Endothelial cell of umbilical vein (primary cell): ENCODE data around the gene IFNA4. TPM values are rescaled to one million over a fixed set of nuclear protein-coding genes. Genes with fewer than 3 reads are reported as not detected.
"Not testable (repeated sequence)": the region's sequence is repeated elsewhere in the genome, so short reads cannot be mapped to it uniquely, and the experiment has no call there.

Experiments used
- BruUV-seq: library from RNA; stranded (reverse); fragments of 400-500 nt; replicated peaks from 2 replicates; lab custom pipeline; 2021; lab: Mats Ljungman, UMichigan
- CTCF ChIA-PET: fragments of 300-600, 350-600 bp; sonication (Branson Sonifier 250); formaldehyde crosslinking; loops from one replicate; lab custom pipeline; 2021; ENCODE audit warnings: antibody characterized with exemption, inconsistent platforms; lab: Charles Lee
- POLR2A ChIA-PET: fragments of 300-600, 350-600 bp; sonication (Branson Sonifier 250); formaldehyde crosslinking; loops from one replicate; lab custom pipeline; 2021; ENCODE audit warnings: antibody characterized with exemption, inconsistent platforms; lab: Charles Lee
- DNase-seq: peaks from one replicate; pipeline ENCODE4 v3.0.0-alpha.2; 2011; ENCODE audit warnings: low read depth, low spot score
- FAIRE-seq: peaks from 2 replicates; lab custom pipeline; 2011; peaks lifted over from hg19 to GRCh38; lab: Jason Lieb, UNC
- H2AFZ ChIP-seq: 2 replicates; pipeline ENCODE4 v1.6.0; 2012; ENCODE audit warnings: low read depth, low read length, control low read depth, inconsistent platforms
- H3K27ac ChIP-seq: 2 replicates; pipeline ENCODE4 v1.5.1; 2011; ENCODE audit warnings: low read depth, mild to moderate bottlenecking, control low read depth, low read length, moderate library complexity; ENCODE audit not compliant: insufficient read depth
- H3K27me3 ChIP-seq, 2 experiments: 2 replicates each; pipeline versions ENCODE4 v1.6.0 to v1.6.1; 2011; ENCODE audit warnings: low read length in 2 of 2, mixed read lengths in 1 of 2; ENCODE audit not compliant: control insufficient read depth in 2 of 2, insufficient read depth in 2 of 2
- H3K36me3 ChIP-seq, 2 experiments: 2 replicates in 1 of 2; 3 replicates in 1 of 2; pipeline ENCODE4 v1.5.1; 2011; ENCODE audit warnings: low read length in 2 of 2, mild to moderate bottlenecking in 1 of 2, moderate library complexity in 1 of 2; ENCODE audit not compliant: control insufficient read depth in 2 of 2, insufficient read depth in 2 of 2; ENCODE audit errors: extremely low read depth in 1 of 2
- H3K4me1 ChIP-seq: 3 replicates; pipeline ENCODE4 v1.5.1; 2011; ENCODE audit warnings: mild to moderate bottlenecking, low read length; ENCODE audit not compliant: control insufficient read depth, insufficient read depth; ENCODE audit errors: extremely low read depth
- H3K4me2 ChIP-seq: 2 replicates; pipeline ENCODE4 v1.6.1; 2011; ENCODE audit warnings: low read length, control low read depth, mixed read lengths; ENCODE audit not compliant: insufficient read depth
- H3K4me3 ChIP-seq, 3 experiments: fragments of 200-600 bp in 1 of 3; sonication (generic), shearing (Covaris generic) in 1 of 3; replicated peaks in 1 of 3; 2 replicates each; pipeline ENCODE4 v1.5.1; 2011 to 2016; ENCODE audit warnings: control low read depth in 3 of 3, low read length in 3 of 3, mild to moderate bottlenecking in 2 of 3, inconsistent platforms in 1 of 3, low read depth in 1 of 3, moderate library complexity in 1 of 3; ENCODE audit not compliant: insufficient read depth in 1 of 3
- H3K79me2 ChIP-seq: 2 replicates; pipeline ENCODE4 v1.6.0; 2012; ENCODE audit warnings: low read length, inconsistent platforms; ENCODE audit not compliant: control insufficient read depth, insufficient read depth
- H3K9ac ChIP-seq: replicated peaks from 2 replicates; pipeline ENCODE3; 2011; ENCODE audit warnings: low read length, control low read depth; ENCODE audit not compliant: insufficient read depth; ENCODE audit errors: extremely low read depth
- H3K9me1 ChIP-seq: replicated peaks from 3 replicates; pipeline ENCODE4 v1.6.0; 2011; ENCODE audit warnings: mild to moderate bottlenecking, low read length; ENCODE audit not compliant: control insufficient read depth, insufficient read depth; ENCODE audit errors: extremely low read depth
- H3K9me3 ChIP-seq: replicated peaks from 2 replicates; pipeline ENCODE4 v1.5.1; 2012; ENCODE audit warnings: low read length, inconsistent platforms; ENCODE audit not compliant: control insufficient read depth, insufficient read depth
- H4K20me1 ChIP-seq: replicated peaks from 2 replicates; pipeline ENCODE3; 2011; ENCODE audit warnings: mild to moderate bottlenecking, low read length; ENCODE audit not compliant: control insufficient read depth, insufficient read depth; ENCODE audit errors: extremely low read depth
- CTCF ChIP-seq, 2 donors: IDR thresholded peaks; 1 replicate in 1 of 2; 2 replicates in 1 of 2; pipeline ENCODE4 v1.5.1; 2011; ENCODE audit warnings: low read length in 2 of 2, mild to moderate bottlenecking in 2 of 2, moderate library complexity in 2 of 2, control low read depth in 1 of 2, inconsistent platforms in 1 of 2, low read depth in 1 of 2; ENCODE audit not compliant: insufficient read depth in 1 of 2; ENCODE audit errors: extremely low read depth in 1 of 2
- EZH2 ChIP-seq: IDR thresholded peaks from 2 replicates; pipeline ENCODE4 v1.6.1; 2012; ENCODE audit warnings: borderline replicate concordance, low read depth, mild to moderate bottlenecking, moderate library complexity, low read length, inconsistent platforms; ENCODE audit not compliant: severe bottlenecking
- FOS ChIP-seq: IDR thresholded peaks from 2 replicates; pipeline ENCODE4 v1.6.1; 2011; ENCODE audit warnings: mild to moderate bottlenecking, low read length, moderate library complexity, borderline replicate concordance; ENCODE audit not compliant: insufficient read depth
- GATA2 ChIP-seq: IDR thresholded peaks from 2 replicates; pipeline ENCODE4 v1.7.0; 2011; ENCODE audit warnings: low read depth, mild to moderate bottlenecking, moderate library complexity, mixed read lengths, low read length; ENCODE audit not compliant: insufficient read length, insufficient read depth
- JUN ChIP-seq: IDR thresholded peaks from 2 replicates; pipeline ENCODE4 v1.6.1; 2011; ENCODE audit warnings: borderline replicate concordance, low read depth; ENCODE audit not compliant: insufficient read length, insufficient read depth
- MYC ChIP-seq: IDR thresholded peaks from one replicate; pipeline ENCODE4 v1.6.1; 2011; ENCODE audit warnings: mild to moderate bottlenecking, low read depth, low read length
- POLR2A ChIP-seq: IDR thresholded peaks from 2 replicates; pipeline ENCODE4 v1.6.1; 2012; ENCODE audit warnings: low read depth, mild to moderate bottlenecking, control low read depth, low read length
- POLR2AphosphoS5 ChIP-seq: IDR thresholded peaks from 2 replicates; pipeline ENCODE4 v1.6.1; 2012; ENCODE audit warnings: low read depth, mild to moderate bottlenecking, control low read depth, low read length, moderate library complexity; ENCODE audit not compliant: insufficient read depth
- dilution Hi-C: fragments of 300-500 bp; cut with MboI; formaldehyde crosslinking; loops from one replicate; pipeline ENCODE4 v1.15.0; 2019; ENCODE audit warnings: low sequenced_read_pairs; ENCODE audit not compliant: extremely low pct_ligation_motif_present
- intact Hi-C: fragments of 100-400 bp; cut with micrococcal nuclease; formaldehyde crosslinking; loops from one replicate; pipeline ENCODE4 v1.10.0; 2022
- polyA plus RNA-seq, 4 experiments: library from polyadenylated mRNA; depleted of rRNA in 3 of 4; stranded (reverse) in 3 of 4; unstranded in 1 of 4; fragments of >200 nt; gene quantifications; 2 replicates each; pipeline versions ENCODE4 v1.2.1 to v1.2.3, GENCODE V29; 2011 to 2012; ENCODE audit warnings: missing spikeins in 1 of 4
- total RNA-seq: library from RNA; stranded (reverse); gene quantifications from 2 replicates; pipeline ENCODE4 v1.2.3, GENCODE V29; 2021
- TF ChIP-seq, protein P1 (sequence below): IDR thresholded peaks from 2 replicates; pipeline ENCODE4 v1.6.1; 2011; ENCODE audit not compliant: insufficient read depth, insufficient read length

Gene IFNA4
- total and polyA plus RNA-seq, 2 donors (not counting 3 experiments of a cell fraction or from before 2014, with no cell fraction given), result not detected

DNA sequence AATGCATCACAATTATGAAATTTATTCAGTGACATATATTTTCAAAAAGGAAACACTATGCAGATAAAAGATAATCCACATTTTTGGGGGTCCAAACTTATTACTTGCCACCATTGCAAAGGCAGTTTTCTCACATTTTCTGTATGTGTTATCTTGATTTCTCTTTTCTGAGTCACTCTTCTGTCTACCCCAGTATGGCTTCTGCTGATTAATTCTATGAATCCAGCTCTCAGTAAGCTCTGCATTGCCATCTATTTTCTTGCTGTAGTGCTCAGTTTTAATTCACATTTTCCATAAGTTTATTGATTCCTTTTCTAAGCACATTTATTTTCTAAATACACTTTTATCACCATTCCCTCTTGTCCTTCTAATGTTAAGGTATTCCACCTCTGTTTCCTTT, 17.8 kb upstream of the IFNA4 start:
- Histone ChIP-seq H4K20me1 (no peaks in the 10 kb centered on the region), H3K4me1 (no peaks in the 10 kb centered on the region), H3K9me3 (no peaks in the 10 kb centered on the region), H3K4me3 (no peak overlapping the region), H3K4me2 (no peak overlapping the region), H3K36me3 (no peaks in the 10 kb centered on the region), H2AFZ (no peak overlapping the region), H3K27ac (no peak overlapping the region), H3K79me2 (no peaks in the 10 kb centered on the region), H3K9me1 (no peaks in the 10 kb centered on the region), H3K27me3 (peaks cover 2 to 9% of the 10 kb centered on the region in 2 experiments), H3K9ac (no peak overlapping the region)
- DNase-seq (no peak), FAIRE-seq (no peak)
- ChIA-PET POLR2A (no interaction called here), CTCF (no interaction called here)
- dilution Hi-C loops (no loop called here), intact Hi-C loops (no loop called here)
- TF ChIP-seq GATA2 (no peak), POLR2A (no peak), CTCF (IDR thresholded peaks at IDR 0.05; ENCODE audit: extremely low read depth in 1 of 2, insufficient read depth in 1 of 2, low read depth in 1 of 2, low read length in 2 of 2) (no peak), EZH2 (no peak), JUN (no peak), FOS (no peak), POLR2AphosphoS5 (no peak), MYC (no peak)
- TF ChIP-seq, protein P1, sequence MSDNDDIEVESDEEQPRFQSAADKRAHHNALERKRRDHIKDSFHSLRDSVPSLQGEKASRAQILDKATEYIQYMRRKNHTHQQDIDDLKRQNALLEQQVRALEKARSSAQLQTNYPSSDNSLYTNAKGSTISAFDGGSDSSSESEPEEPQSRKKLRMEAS, result no peak
- BruUV-seq, result no TSS peak

GRCh38 chr9:21202105-21202504, 14.7 kb upstream of the IFNA4 start, which contains the start of gene IFNA7:
Gene IFNA7 (minus strand): TSS chr9:21202205. CDS start chr9:21202165, 40 bp downstream.
- POLR2A ChIA-PET, dilution Hi-C loops, DNase-seq, H3K9me3 ChIP-seq, H3K36me3 ChIP-seq, H3K27ac ChIP-seq, intact Hi-C loops, BruUV-seq, H3K9me1 ChIP-seq, FAIRE-seq, H3K79me2 ChIP-seq, H3K9ac ChIP-seq, H4K20me1 ChIP-seq, H3K4me2 ChIP-seq, H2AFZ ChIP-seq, H3K27me3 ChIP-seq, H3K4me3 ChIP-seq, H3K4me1 ChIP-seq: not testable (repeated sequence)
- CTCF ChIA-PET, result interaction anchor here (1.0 kb wide), 1 partner anchor 194 kb away, joined by 3 read pairs; no protein-coding TSS in a partner anchor
